ENCODE results near the gene PIP5K1A.

The PIP5K1A gene

DNA sequence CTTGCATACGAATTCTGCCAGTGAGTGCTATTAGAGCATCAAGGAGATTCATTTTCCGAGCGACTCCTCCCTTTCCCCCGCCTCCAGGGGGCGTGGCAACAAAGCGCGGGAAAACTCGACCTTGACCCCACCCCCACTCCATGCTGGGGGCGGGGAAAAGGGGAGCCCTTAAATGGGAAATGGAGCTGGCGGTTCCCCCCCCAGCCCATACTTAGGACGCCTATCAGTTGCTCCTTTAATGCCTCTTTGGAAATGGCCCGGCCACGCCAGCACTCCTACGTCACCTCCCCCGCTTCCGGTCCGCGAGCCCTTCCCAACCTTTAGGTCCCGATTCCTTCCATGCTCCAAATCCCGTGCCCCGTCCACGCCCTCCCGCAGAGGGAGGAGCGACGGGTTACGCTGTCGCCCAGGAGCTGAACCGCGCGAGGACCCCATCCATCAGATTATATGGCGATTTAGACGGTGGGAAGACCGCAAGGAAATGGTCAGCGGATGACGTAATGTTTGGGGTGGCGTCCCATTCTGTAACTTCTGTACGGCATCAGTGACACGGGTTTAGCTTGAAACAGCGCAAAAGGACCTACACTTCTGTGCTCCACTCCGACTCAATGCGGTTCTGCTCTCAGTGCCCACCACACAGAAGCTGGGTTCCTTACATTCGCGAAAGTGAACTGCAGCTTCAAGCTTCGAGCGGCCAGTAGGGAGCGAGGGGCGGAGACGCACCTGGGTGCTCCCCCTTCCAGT, 83.0 kb downstream of the PIP5K1A start (continued):
- TF ChIP-seq, protein P1, sequence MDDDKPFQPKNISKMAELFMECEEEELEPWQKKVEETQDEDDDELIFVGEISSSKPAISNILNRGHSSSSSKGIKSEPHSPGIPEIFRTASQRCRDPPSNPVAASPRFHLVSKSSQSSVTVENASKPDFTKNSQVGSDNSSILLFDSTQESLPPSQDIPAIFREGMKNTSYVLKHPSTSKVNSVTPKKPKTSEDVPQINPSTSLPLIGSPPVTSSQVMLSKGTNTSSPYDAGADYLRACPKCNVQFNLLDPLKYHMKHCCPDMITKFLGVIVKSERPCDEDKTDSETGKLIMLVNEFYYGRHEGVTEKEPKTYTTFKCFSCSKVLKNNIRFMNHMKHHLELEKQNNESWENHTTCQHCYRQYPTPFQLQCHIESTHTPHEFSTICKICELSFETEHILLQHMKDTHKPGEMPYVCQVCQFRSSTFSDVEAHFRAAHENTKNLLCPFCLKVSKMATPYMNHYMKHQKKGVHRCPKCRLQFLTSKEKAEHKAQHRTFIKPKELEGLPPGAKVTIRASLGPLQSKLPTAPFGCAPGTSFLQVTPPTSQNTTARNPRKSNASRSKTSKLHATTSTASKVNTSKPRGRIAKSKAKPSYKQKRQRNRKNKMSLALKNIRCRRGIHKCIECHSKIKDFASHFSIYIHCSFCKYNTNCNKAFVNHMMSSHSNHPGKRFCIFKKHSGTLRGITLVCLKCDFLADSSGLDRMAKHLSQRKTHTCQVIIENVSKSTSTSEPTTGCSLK (tag by site-specific recombination; IDR thresholded peaks at IDR 0.05) = no peak
- TF ChIP-seq ZNF335 (tag by site-specific recombination; conservative IDR thresholded peaks at IDR 0.05) (peak; percentile 96), ZNF138 (tag by site-specific recombination; IDR thresholded peaks at IDR 0.05; ENCODE audit: borderline replicate concordance) (no peak), ZEB2 (tag by site-specific recombination; IDR thresholded peaks at IDR 0.05) (peak; percentile 92), ZNF555 (tag by site-specific recombination; conservative IDR thresholded peaks at IDR 0.05) (no peak), ZBTB21 (tag by site-specific recombination; IDR thresholded peaks at IDR 0.05) (peak; percentile 99), ZIC2 (tag by site-specific recombination; IDR thresholded peaks at IDR 0.05) (no peak; the same call in 1 of the 2 replicates), ZNF214 (tag by site-specific recombination; IDR thresholded peaks at IDR 0.05; ENCODE audit: borderline replicate concordance) (no peak), ZNF701 (tag by site-specific recombination; IDR thresholded peaks at IDR 0.05) (no peak), EGR2 (tag by site-specific recombination; IDR thresholded peaks at IDR 0.05; ENCODE audit: low read depth) (peak; percentile 97), YY2 (tag by site-specific recombination; IDR thresholded peaks at IDR 0.05) (peak; percentile 54; the same call in 1 of the 2 replicates), GFI1B (tag by site-specific recombination; IDR thresholded peaks at IDR 0.05) (no peak), ZNF776 (tag by site-specific recombination; IDR thresholded peaks at IDR 0.05; ENCODE audit: borderline replicate concordance) (no peak), ZFP41 (tag by site-specific recombination; IDR thresholded peaks at IDR 0.05; ENCODE audit: borderline replicate concordance) (no peak), HOXD13 (CRISPR knock-in tag; IDR thresholded peaks at IDR 0.05; ENCODE audit: borderline replicate concordance) (no peak), ZNF791 (tag by site-specific recombination; IDR thresholded peaks at IDR 0.05) (no peak), ZNF571 (tag by site-specific recombination; IDR thresholded peaks at IDR 0.05) (no peak)
- TF ChIP-seq, protein P2, sequence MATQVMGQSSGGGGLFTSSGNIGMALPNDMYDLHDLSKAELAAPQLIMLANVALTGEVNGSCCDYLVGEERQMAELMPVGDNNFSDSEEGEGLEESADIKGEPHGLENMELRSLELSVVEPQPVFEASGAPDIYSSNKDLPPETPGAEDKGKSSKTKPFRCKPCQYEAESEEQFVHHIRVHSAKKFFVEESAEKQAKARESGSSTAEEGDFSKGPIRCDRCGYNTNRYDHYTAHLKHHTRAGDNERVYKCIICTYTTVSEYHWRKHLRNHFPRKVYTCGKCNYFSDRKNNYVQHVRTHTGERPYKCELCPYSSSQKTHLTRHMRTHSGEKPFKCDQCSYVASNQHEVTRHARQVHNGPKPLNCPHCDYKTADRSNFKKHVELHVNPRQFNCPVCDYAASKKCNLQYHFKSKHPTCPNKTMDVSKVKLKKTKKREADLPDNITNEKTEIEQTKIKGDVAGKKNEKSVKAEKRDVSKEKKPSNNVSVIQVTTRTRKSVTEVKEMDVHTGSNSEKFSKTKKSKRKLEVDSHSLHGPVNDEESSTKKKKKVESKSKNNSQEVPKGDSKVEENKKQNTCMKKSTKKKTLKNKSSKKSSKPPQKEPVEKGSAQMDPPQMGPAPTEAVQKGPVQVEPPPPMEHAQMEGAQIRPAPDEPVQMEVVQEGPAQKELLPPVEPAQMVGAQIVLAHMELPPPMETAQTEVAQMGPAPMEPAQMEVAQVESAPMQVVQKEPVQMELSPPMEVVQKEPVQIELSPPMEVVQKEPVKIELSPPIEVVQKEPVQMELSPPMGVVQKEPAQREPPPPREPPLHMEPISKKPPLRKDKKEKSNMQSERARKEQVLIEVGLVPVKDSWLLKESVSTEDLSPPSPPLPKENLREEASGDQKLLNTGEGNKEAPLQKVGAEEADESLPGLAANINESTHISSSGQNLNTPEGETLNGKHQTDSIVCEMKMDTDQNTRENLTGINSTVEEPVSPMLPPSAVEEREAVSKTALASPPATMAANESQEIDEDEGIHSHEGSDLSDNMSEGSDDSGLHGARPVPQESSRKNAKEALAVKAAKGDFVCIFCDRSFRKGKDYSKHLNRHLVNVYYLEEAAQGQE (tag by site-specific recombination; IDR thresholded peaks at IDR 0.05) = peak; percentile 57; the same call in 1 of the 2 replicates
- TF ChIP-seq, protein P3, sequence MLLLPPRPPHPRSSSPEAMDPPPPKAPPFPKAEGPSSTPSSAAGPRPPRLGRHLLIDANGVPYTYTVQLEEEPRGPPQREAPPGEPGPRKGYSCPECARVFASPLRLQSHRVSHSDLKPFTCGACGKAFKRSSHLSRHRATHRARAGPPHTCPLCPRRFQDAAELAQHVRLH (tag by site-specific recombination; IDR thresholded peaks at IDR 0.05) = peak; percentile 89
- TF ChIP-seq, protein P4, sequence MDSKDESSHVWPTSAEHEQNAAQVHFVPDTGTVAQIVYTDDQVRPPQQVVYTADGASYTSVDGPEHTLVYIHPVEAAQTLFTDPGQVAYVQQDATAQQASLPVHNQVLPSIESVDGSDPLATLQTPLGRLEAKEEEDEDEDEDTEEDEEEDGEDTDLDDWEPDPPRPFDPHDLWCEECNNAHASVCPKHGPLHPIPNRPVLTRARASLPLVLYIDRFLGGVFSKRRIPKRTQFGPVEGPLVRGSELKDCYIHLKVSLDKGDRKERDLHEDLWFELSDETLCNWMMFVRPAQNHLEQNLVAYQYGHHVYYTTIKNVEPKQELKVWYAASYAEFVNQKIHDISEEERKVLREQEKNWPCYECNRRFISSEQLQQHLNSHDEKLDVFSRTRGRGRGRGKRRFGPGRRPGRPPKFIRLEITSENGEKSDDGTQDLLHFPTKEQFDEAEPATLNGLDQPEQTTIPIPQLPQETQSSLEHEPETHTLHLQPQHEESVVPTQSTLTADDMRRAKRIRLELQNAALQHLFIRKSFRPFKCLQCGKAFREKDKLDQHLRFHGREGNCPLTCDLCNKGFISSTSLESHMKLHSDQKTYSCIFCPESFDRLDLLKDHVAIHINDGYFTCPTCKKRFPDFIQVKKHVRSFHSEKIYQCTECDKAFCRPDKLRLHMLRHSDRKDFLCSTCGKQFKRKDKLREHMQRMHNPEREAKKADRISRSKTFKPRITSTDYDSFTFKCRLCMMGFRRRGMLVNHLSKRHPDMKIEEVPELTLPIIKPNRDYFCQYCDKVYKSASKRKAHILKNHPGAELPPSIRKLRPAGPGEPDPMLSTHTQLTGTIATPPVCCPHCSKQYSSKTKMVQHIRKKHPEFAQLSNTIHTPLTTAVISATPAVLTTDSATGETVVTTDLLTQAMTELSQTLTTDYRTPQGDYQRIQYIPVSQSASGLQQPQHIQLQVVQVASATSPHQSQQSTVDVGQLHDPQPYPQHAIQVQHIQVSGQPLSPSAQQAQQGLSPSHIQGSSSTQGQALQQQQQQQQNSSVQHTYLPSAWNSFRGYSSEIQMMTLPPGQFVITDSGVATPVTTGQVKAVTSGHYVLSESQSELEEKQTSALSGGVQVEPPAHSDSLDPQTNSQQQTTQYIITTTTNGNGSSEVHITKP (tag by site-specific recombination; IDR thresholded peaks at IDR 0.05) = peak; percentile 88
- TF ChIP-seq, protein P5, sequence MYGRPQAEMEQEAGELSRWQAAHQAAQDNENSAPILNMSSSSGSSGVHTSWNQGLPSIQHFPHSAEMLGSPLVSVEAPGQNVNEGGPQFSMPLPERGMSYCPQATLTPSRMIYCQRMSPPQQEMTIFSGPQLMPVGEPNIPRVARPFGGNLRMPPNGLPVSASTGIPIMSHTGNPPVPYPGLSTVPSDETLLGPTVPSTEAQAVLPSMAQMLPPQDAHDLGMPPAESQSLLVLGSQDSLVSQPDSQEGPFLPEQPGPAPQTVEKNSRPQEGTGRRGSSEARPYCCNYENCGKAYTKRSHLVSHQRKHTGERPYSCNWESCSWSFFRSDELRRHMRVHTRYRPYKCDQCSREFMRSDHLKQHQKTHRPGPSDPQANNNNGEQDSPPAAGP (tag by site-specific recombination; IDR thresholded peaks at IDR 0.05) = peak; percentile 86
- TF ChIP-seq, protein P6, sequence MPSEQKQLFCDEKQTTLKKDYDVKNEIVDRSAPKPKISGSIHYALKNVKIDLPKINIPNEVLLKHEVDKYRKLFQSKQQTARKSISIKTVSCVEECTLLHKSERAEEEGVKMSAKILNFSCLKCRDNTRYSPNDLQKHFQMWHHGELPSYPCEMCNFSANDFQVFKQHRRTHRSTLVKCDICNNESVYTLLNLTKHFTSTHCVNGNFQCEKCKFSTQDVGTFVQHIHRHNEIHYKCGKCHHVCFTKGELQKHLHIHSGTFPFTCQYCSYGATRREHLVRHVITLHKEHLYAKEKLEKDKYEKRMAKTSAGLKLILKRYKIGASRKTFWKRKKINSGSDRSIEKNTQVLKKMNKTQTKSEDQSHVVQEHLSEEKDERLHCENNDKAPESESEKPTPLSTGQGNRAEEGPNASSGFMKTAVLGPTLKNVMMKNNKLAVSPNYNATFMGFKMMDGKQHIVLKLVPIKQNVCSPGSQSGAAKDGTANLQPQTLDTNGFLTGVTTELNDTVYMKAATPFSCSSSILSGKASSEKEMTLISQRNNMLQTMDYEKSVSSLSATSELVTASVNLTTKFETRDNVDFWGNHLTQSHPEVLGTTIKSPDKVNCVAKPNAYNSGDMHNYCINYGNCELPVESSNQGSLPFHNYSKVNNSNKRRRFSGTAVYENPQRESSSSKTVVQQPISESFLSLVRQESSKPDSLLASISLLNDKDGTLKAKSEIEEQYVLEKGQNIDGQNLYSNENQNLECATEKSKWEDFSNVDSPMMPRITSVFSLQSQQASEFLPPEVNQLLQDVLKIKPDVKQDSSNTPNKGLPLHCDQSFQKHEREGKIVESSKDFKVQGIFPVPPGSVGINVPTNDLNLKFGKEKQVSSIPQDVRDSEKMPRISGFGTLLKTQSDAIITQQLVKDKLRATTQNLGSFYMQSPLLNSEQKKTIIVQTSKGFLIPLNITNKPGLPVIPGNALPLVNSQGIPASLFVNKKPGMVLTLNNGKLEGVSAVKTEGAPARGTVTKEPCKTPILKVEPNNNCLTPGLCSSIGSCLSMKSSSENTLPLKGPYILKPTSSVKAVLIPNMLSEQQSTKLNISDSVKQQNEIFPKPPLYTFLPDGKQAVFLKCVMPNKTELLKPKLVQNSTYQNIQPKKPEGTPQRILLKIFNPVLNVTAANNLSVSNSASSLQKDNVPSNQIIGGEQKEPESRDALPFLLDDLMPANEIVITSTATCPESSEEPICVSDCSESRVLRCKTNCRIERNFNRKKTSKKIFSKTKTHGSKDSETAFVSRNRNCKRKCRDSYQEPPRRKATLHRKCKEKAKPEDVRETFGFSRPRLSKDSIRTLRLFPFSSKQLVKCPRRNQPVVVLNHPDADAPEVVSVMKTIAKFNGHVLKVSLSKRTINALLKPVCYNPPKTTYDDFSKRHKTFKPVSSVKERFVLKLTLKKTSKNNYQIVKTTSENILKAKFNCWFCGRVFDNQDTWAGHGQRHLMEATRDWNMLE (tag by site-specific recombination; conservative IDR thresholded peaks at IDR 0.05; ENCODE audit: low read depth) = 0 out of 2 replicates have a peak, but pooled peaks have one; percentile 25
